Aorta (tissue), 5 donors: ENCODE measurements around the gene PDGFB. TPM values are rescaled to one million over a fixed set of nuclear protein-coding genes. Genes with fewer than 3 reads are reported as not detected.

Experiments
- ATAC-seq: fragments of 200-7000 bp; cut with Tn5 transposase; one replicate; pipeline ENCODE4 v1.9.1; 2022; ENCODE audit warnings: moderate library complexity; ENCODE audit not compliant: low FRiP score
- DNase-seq, 2 donors: peaks; one replicate each; pipeline ENCODE4 v3.0.0-alpha.2; 2020
- H3K27ac ChIP-seq, 2 donors: one replicate each; pipeline ENCODE4 v1.5.1; 2013; ENCODE audit warnings: low read length in 2 of 2, mild to moderate bottlenecking in 2 of 2, moderate library complexity in 2 of 2, control low read depth in 1 of 2, inconsistent platforms in 1 of 2, low read depth in 1 of 2
- H3K27me3 ChIP-seq, 2 donors: one replicate each; pipeline ENCODE4 v1.6.1; 2013; ENCODE audit warnings: control low read depth in 1 of 2, low read length in 1 of 2, mild to moderate bottlenecking in 1 of 2, moderate library complexity in 1 of 2; ENCODE audit not compliant: insufficient read depth in 2 of 2, control insufficient read depth in 1 of 2
- H3K36me3 ChIP-seq, 2 donors: one replicate each; pipeline ENCODE4 v1.6.1; 2013; ENCODE audit warnings: control low read depth in 1 of 2, low read length in 1 of 2, mild to moderate bottlenecking in 1 of 2; ENCODE audit not compliant: insufficient read depth in 2 of 2, control insufficient read depth in 1 of 2
- H3K4me1 ChIP-seq, 2 donors: one replicate each; pipeline ENCODE4 v1.6.1; 2013; ENCODE audit warnings: low read length in 2 of 2, control low read depth in 1 of 2, mild to moderate bottlenecking in 1 of 2, moderate library complexity in 1 of 2; ENCODE audit not compliant: insufficient read depth in 2 of 2, control insufficient read depth in 1 of 2
- H3K4me3 ChIP-seq, 2 donors: one replicate each; pipeline ENCODE4 v1.5.1; 2013; ENCODE audit warnings: low read length in 2 of 2, control low read depth in 1 of 2, mild to moderate bottlenecking in 1 of 2
- H3K9me3 ChIP-seq: one replicate; pipeline ENCODE4 v1.6.1; 2013; ENCODE audit warnings: mild to moderate bottlenecking, low read length; ENCODE audit not compliant: control insufficient read depth
- WGBS, 2 donors: extraction: QIAGEN DNeasy Blood & Tissue Kit; methylation state at CpG; one replicate each; pipeline ENCODE4 v1.1.7; 2013; 5-methylcytosine and 5-hydroxymethylcytosine counted together
- intact Hi-C, 2 donors: fragments of 100-400 bp; cut with DNase I; formaldehyde crosslinking; loops; one replicate each; pipeline versions ENCODE4 v1.14.2 to v1.15.0; 2022
- polyA plus RNA-seq, 2 donors: library from polyadenylated mRNA; stranded (reverse); fragments of 200-250 nt; gene quantifications; one replicate each; pipeline ENCODE4 v1.2.3, GENCODE V29; 2013
- total RNA-seq, 2 donors: library from RNA; stranded (reverse); fragmentation: NEBNext Ultra II Directional; extraction: Animal tissue kit (Norgen Biotek cat#: 25700); gene quantifications; one replicate each; pipeline ENCODE4 v1.2.1, GENCODE V29; 2021
- donor health status: healthy with polysubstance abuse.
- donor health status: Bipolar disorder and iron deficiency.
- donor health status: DM: no; HTN: no; CAD: no.
- donor health status: DM: no; HTN: no; CAD: no.
- donor health status: DM: yes; HTN: yes; CAD: no.

Gene PDGFB
- total and polyA plus RNA-seq, 4 donors, result 0.97 to 20.7 (median 4.3) TPM

DNA sequence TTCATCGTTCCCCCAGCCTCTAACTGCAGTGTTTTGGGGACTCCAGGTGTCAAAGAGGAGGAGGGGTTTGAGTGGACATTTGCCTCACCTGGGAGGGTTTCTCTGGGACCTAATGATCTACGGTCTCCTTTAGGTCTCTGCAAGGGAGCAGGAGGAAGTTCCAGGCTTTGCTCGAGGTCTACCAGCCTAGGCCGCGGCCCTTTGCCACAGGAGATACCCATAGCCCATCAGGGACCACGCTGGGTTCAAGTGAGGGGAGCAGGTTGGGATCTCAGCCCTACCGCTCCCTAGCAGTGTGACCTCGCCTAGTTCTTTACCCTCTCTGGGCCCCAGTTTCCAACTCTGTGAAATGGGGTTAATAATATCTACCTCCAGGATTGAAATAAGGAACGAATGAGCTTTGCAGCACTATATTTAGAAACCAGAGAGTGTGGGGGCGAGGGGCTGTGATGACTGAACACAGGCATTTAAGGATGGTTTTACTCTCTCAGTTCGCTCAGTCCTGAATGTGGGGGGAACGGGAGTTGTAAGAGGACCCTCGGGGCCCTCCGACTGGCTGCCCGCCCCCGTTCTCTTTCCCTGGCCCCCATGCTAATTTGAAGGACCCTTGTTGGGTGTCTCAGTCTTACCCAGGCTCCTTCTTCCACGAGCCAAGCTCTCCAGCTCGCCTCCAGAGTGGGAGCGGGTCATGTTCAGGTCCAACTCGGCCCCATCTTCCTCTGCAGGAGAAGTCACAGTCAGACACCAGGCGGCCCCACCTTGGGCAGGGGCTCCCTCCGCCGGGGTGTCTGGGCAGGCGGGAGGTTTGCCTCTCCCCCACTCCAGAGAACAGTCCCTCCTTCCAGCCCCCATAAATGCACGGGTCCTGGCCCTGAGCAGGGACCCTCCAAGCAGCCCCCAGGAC is 11.7 kb downstream of the PDGFB start:
- no peaks in the 10 kb centered on the region for H3K9me3 ChIP-seq
- H3K4me3 ChIP-seq, result no peak overlapping the region
- ATAC-seq (no peak), DNase-seq (no peak)
- no peaks in the 10 kb centered on the region for H3K27me3 ChIP-seq
- WGBS, 2 donors, result 74% methylated on average over 25 of the region's 25 CpGs
- H3K27ac ChIP-seq, result no peak overlapping the region
- H3K36me3 ChIP-seq, result no peaks in the 10 kb centered on the region
- H3K4me1 ChIP-seq, result no peaks in the 10 kb centered on the region
- intact Hi-C loops, result no loop called here

DNA sequence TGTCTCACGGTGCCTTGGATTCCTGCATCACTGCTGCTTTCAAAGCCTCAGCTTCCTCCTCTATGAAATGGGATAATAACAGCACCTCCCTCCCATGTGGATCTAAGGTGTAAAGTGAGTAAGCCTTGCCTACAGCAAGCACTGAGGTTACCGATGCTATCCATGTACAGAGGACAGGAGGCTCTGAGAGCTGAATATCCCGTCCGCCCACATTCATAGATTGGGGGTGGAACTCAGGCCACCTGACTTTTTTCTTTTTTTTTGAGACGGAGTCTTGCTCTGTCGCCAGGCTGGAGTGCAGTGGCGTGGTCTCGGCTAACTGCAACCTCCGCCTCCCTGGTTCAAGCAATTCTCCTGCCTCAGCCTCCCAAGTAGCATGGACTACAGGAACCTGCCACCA is 12.5 kb downstream of the PDGFB start:
- Histone ChIP-seq H3K9me3 (no peaks in the 10 kb centered on the region), H3K27me3 (no peaks in the 10 kb centered on the region), H3K36me3 (no peaks in the 10 kb centered on the region), H3K27ac (no peak overlapping the region), H3K4me1 (no peaks in the 10 kb centered on the region), H3K4me3 (no peak overlapping the region)
- 95 to 96% methylated on average over 9 of the region's 9 CpGs for WGBS, 2 donors
- ATAC-seq, result no peak
- intact Hi-C loops, result no loop called here
- DNase-seq, result no peak

DNA sequence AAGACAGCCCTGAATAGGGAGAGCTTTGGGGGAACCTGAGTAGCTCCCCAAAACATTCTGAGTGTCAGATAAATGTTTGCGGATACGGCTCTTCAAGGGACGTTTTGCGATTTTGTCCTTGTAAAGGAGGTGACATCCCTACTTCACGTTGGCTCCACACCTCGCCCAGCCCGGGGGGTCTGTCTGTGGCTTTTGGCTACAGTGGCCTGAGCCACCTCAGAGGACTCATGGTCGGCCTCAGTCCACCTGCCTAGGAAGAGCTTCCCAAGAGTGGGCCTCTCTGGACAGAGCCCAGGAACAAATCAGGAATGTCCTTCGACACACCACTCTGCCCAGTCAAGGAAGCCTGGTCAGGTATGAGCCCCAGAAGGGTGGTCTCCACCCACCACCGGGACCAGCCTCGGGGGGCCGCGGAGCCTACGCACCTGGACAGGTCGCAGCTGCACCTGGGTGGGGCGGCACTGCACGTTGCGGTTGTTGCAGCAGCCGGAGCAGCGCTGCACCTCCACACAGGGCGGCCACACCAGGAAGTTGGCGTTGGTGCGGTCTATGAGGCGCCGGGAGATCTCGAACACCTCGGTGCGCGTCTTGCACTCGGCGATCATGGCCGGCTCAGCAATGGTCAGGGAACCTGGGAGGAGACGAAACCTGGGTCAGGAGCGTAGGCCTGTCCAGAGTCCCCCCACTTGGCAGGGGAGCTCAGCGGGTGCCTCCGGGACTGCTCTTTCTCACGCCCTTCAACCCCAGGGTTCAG is 13.4 kb downstream of the PDGFB start:
- ATAC-seq, result no peak
- Histone ChIP-seq H3K27ac (no peak overlapping the region), H3K36me3 (no peaks in the 10 kb centered on the region), H3K27me3 (no peaks in the 10 kb centered on the region), H3K4me1 (no peaks in the 10 kb centered on the region), H3K4me3 (no peak overlapping the region), H3K9me3 (no peaks in the 10 kb centered on the region)
- no peak for DNase-seq
- 95 to 96% methylated on average over 37 of the region's 37 CpGs for WGBS, 2 donors
- intact Hi-C loops, result no loop called here

DNA sequence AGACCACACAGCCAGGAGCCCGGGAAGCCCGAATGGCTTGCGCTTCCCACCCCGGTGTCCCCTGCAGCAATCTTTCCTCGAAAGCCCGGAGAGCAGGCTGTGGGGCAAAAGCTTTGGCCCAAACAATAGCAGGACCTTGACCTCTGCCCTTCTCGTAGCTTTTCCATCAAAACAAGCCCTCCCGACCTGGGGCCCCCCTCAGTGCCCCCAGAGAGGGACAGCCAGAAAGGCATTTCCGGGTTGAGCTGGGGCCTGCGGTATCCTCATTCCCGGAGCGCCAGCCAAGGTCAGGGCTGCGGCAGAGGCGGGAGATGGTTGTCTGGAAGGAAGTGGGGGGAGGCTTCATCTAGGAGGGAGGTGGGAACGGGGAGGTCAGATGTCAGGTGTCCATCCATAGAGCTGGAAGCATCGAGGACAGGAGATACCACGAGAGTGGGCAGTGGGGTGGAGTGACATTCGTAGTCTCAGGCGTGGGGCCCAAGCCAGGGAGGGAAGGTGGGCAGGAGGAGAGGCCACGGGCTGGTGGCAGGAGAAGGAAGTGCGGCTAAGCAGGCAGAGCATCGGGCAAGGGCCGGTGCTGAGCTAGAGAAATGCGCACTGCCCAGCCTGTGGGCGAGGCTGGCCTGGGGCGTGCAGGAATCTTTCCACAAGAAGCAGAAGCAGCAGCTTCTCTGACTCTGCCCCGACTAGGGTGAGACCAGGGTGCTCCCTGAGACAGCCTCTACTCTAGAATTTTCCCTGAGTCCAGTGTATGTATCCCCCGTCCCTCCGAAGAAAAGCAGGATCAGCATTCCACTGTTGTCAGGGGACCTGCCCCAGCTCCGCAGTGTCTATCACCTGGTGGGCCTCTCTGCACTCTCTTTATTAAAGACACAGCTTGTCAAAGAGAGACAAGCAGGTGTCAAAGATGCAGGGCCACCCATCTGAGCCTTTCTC is 14.3 kb downstream of the PDGFB start:
- intact Hi-C loops, result no loop called here
- Histone ChIP-seq H3K9me3 (no peaks in the 10 kb centered on the region), H3K4me1 (no peaks in the 10 kb centered on the region), H3K36me3 (no peaks in the 10 kb centered on the region), H3K27ac (no peak overlapping the region), H3K27me3 (no peaks in the 10 kb centered on the region), H3K4me3 (no peak overlapping the region)
- ATAC-seq (no peak), DNase-seq (no peak)
- 73 to 79% methylated on average over 30 of the region's 30 CpGs for WGBS, 2 donors

DNA sequence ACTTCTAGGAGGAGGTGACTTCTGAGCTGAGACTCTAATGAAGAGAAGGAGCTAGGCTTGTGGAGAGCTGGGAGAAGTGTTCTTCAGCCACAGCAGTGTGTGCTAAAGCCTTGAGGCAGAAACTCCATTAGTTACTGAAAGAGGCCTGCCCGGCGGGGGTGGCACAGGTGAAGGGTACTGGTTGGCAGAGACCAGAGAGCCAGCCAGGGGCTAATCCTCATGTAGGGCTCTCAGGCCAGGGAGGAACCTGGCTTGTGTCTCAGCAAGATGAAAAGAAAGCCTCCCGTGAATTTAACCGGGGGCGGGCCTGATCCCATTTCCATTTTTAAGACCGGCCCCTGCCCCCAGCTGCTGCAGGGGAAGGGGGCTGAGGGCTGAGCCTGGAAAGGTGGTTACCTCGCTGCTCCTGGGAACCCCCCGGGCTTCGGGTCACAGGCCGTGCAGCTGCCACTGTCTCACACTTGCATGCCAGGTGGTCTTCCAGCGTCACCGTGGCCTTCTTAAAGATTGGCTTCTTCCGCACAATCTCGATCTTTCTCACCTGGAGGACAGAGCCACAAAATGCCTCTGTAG is 15.0 kb downstream of the PDGFB start:
- intact Hi-C loops, result no loop called here
- 88 to 89% methylated on average over 14 of the region's 14 CpGs for WGBS, 2 donors
- DNase-seq, result no peak
- ATAC-seq, result no peak
- no peak overlapping the region for H3K4me3 ChIP-seq
- no peaks in the 10 kb centered on the region for H3K27me3 ChIP-seq
- H3K27ac ChIP-seq, result no peak overlapping the region
- no peaks in the 10 kb centered on the region for H3K9me3 ChIP-seq
- H3K36me3 ChIP-seq, result no peaks in the 10 kb centered on the region
- H3K4me1 ChIP-seq, result no peaks in the 10 kb centered on the region

DNA sequence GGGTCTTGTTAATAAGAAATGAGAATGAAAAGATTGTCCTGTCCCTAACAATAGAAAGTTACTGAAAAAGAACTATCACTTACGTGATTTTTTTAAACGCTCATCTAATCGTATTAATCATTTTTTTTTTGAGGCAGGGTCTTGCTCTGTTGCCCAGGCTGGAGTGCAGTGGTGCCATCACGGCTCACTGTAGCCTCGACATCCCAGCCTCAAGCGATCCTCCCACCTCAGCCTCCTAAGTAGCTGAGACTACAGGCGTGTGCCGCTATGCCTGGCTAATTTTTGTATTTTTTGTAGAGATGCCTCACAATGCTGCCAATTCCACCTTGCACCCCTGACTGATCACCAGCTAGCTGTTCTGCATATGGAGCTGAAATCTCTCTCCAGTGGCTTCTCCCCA is 15.7 kb downstream of the PDGFB start:
- DNase-seq, result no peak
- Histone ChIP-seq H3K27ac (no peak overlapping the region), H3K9me3 (no peaks in the 10 kb centered on the region), H3K36me3 (no peaks in the 10 kb centered on the region), H3K4me1 (no peaks in the 10 kb centered on the region), H3K27me3 (no peaks in the 10 kb centered on the region), H3K4me3 (no peak overlapping the region)
- WGBS, 2 donors, result 94 to 96% methylated on average over 8 of the region's 8 CpGs
- ATAC-seq, result no peak
- intact Hi-C loops, result no loop called here

DNA sequence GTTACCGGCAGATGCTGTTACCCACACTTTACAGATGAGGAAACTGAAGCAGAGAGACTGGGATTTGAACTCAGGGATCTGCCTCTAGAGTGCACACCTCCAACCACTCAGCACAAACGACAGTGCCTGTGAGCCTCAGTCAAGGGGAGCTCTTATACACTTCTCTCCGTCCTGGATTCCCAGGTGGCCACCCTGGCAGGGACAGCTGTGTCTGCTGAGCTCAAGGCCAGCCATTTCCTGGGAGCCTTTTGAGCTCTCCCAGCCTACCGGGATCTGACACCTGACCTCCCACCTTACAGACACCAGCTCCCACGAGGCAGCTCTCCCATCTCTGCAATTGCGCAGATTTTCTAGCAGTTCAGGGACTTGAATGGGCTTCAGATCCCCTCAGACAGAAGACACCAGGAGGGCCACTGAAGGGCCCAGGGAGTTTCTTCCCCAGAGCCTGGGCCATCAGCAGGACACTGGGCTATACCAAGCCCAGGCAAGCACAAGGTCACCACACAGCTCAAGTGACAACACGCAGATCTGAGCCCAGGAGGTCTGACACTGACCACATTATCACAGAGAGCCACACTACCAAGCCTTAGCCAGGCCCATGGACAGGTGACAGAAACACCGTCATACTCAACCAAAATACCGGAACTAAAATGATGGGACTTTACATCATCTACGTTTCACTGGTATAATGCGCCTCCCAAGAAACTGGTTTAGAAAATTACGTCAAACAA is 17.1 kb downstream of the PDGFB start:
- DNase-seq, result no peak
- Histone ChIP-seq H3K9me3 (no peaks in the 10 kb centered on the region), H3K4me3 (no peak overlapping the region), H3K27ac (no peak overlapping the region), H3K27me3 (no peaks in the 10 kb centered on the region), H3K36me3 (no peaks in the 10 kb centered on the region), H3K4me1 (no peaks in the 10 kb centered on the region)
- 77 to 86% methylated on average over 12 of the region's 12 CpGs for WGBS, 2 donors
- ATAC-seq, result no peak
- intact Hi-C loops, result no loop called here

DNA sequence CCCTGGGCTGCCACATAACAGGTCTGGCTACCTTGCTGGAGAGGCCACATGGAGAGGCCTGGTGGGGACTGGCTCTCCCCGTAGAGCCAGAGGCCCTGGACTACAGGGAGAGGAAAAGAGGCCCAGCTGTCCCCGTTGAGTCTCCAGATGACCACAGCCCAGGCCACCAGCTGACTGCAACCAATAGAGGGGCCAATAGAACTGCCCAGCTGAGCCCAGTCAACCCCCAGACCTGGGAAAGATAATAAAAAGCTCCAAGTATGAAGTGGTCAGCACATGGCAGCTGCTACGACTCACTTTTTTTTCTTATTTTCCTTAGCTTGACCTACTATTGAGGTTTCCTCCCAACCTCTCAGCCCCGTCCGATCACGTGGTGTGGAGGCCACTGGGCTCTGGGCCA is 18.4 kb downstream of the PDGFB start:
- H3K36me3 ChIP-seq, result no peaks in the 10 kb centered on the region
- intact Hi-C loops, result no loop called here

More for the DNA sequence above, 18.4 kb downstream of the PDGFB start:
- Histone ChIP-seq H3K9me3 (no peaks in the 10 kb centered on the region), H3K4me1 (no peaks in the 10 kb centered on the region), H3K27me3 (no peaks in the 10 kb centered on the region), H3K27ac (no peak overlapping the region), H3K4me3 (no peak overlapping the region)
- 87 to 95% methylated on average over 6 of the region's 6 CpGs for WGBS, 2 donors
- DNase-seq (no peak), ATAC-seq (no peak)
